Suppressor macrophage (primary cell): ENCODE measurements around the gene MEX3D.

Source experiments
- DNase-seq, 4 experiments: peaks; one replicate each; pipeline ENCODE4 v3.0.0-alpha.2; 2020 to 2022

The MEX3D gene

DNA sequence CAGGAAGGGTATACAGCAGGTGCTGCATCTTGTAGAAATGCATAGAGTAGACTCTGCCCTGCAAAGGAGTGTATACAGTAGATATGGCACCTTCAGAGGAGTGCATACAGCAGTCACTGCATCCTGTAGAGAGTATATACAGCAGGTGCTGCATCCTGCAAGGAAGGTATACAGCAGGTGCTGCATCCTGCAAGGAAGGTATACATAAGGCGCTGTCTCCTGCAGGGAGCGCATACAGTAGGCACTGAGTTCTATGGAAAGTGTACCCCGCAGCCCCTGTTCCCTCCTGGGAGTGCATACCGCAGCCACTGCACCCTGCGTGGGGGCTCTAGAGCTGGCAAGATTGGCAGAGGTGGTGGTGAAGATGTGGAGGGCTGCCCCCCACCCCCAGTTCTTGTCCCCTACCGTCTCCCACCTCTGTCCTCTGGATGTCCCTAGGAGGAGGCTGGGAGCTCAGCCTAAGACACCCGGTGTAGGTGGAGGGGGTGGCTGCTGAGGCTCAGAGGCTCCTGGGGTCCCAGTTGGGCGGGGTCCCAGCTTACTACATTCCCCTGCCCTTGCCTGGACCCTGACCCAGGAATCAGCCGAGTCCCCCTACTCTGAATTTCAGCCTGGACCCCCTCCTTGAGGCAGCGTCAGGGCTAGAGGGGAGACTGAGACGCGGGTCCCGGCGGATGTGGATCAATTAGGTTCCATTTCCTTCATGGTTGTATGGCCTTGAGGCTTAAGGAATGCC, 53.0 kb downstream of the MEX3D start:
- DNase-seq = no peak

DNA sequence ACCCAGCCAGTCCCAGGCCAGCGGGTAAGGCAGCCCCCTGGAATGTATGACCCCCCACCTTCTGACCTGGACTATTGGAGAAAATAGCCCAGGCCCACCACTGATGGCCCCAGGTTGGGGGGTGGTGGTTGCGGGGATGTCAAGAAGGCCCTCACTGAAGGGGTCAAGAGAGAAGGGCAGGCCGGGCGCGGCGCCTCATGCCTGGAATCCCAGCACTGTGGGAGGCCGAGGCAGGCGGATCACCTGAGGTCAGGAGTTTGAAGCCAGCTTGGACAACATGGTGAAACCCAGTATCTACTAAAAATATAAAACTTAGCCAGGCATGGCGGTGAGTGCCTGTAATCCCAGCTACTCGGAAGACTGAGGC, 53.8 kb downstream of the MEX3D start:
- no peak for DNase-seq

DNA sequence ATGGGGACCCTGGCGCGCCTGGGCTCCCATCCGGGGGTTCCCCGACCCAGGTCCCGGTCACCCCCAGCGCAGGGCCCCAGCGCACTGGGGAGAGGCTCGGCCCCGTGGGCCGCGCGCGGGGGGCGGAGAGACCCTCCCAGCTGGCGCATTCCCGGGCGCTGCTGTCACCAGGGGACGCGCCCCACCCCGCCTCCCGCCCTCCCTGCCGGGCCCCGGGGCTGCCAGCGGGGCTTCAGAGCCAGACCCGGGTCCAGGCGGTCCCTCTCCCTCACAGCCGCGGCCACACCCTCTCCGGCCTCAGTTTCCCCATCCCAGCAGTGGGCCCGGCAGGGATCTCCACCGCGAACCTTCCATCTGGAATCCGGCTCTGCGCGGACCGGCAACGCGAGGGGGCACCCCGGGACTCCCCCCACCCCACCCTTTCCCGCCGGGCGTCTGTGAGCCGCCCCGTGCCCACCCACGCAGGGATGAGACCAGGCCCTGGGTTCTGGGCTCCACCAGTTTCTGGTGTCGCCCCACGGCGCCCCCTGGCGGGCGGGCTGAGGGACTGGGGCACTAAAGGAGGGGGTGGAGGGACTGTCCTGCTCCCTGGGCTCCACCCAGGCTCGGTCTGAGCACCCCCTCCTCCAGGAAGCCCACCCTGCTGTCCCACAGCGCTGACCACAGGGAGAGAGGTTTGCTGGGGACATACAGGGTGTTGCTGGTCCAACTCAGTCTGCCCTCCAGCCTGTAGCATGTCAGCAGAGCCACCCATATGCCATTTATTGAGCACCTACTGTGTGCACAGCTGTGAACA, 54.4 kb downstream of the MEX3D start:
- DNase-seq = peak; percentile 73 to 91 (median 81)

DNA sequence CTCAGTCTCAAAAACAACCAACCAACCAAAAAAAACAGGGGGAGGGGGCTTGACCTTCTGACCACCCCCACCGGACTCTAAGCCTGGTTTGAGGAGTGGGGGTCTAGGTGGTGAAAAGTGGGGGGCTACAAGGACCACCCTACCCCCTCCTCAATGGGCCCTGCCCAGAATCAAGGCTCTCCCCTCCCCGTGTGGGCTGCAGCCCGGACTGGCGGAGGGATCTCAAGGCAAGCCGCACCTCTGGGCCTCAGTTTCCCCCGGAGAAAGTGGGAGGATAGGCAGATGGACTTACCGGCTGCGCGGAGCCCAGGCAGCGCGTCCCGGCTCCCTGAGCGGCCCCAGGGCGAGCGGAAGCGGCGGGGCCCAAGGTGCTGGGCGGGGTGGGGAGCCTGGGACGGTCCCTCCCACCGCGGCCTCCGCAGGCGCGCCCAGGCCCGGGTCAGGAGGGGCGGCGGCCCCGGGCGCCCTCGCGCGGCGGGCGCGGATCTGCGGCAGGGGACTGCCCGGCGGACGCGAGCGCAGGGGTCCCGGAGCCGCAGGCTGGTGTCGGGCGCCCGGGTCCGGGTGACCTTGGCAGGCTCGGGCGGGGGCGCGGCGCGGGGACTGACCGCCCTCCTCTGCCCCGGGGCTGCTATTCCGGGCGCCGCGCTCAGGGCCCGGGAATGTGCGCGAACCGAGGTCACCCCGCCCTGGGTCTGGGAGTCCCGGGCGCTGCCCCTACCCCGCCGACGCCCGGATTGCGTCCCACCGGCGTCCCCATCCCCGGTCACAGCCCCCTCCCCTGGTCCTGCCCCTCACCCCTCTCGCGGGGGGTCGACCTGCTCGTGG, 55.2 kb downstream of the MEX3D start, which contains the start of gene ADAMTSL5:
Gene ADAMTSL5, minus strand, starts transcription at position 349 of the 828 bp plus-strand sequence. CDS start 2,076 bp downstream, outside the sequence.
- peak; percentile 52 to 85 (median 65) for DNase-seq

DNA sequence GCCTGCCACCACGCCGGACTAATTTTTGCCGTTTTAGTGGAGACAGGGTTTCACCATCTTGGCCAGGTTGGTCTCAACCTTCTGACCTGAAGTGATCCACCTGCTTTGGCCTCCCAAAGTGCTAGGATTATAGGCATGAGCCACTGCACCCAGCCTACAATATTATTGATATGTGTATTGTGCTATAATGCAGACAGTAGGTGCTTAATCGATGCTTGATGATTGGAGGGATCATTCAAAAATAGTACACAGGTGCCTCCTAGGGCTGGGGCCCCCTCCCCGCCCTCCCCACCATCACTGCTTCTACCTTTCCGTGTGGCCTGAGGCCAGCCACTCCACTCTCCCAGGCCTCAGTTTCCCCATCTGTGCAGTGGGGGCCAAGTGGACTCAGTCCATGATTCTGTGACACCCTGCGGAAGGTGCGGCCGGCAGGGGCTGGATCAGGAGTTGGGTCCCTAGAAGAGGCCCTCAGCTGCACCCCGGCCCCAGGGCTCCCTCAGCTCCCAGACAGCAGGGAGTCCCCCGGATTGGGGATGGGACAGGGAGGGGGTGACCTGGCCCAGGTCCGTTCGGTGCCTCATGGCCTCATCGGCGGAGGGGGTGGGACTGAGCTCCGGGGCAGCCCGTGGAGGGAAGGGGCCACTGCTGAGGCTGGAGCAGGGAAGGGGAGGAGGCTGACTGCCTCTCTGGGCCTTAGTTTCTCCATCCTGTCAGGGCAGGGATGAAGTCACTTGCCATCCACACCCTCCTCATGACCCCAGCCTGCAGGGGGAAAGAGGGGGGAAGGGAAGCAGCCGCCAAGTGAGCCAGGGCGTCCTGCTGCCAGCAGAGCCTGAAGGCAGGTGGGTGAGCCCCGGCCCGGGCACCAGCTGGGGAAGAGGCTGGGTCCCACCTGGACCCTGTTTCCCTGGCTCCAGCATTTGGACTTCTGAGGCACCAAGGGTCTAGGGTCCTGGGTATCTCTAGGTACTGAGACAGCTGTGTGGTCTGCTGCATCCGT, 56.5 kb downstream of the MEX3D start:
- no peak for DNase-seq

DNA sequence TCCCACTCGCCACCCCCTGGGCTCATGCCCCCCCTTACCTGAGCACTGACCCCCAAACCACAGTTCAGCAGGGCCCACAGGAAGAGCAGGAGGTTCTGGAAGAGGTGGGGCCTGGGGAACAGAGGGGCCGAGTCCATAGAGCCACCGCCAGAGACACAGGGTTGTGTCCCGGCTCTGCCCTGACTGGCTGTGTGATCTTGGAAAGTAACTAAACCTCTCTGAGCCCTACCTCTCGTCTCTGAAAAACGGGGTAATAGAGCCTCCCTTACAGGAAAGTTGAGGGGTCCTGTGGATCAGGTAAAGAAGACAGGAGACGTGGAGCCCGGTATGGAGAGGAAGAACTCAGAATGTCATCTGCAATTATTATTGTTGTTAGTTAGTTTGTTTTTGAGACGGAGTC, 57.3 kb downstream of the MEX3D start:
- DNase-seq = no peak

DNA sequence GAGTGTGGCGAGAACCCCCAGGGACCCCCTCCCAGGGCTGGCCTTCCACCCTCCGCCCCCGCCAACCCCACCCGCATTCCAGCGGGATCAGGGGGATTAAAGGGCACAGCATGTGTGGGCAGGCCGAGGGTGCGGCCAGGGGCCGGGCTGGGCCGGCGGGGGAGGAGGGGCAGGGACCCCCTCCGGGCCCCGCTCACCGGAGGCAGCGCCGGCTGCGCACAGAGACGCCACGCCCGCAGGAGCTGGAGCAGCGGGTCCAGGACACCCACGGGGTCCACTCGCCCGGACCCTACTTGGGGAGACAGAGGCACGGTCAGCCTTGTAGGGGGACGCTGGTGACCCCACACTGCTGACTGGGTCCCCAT, 57.7 kb downstream of the MEX3D start:
- DNase-seq = no peak

DNA sequence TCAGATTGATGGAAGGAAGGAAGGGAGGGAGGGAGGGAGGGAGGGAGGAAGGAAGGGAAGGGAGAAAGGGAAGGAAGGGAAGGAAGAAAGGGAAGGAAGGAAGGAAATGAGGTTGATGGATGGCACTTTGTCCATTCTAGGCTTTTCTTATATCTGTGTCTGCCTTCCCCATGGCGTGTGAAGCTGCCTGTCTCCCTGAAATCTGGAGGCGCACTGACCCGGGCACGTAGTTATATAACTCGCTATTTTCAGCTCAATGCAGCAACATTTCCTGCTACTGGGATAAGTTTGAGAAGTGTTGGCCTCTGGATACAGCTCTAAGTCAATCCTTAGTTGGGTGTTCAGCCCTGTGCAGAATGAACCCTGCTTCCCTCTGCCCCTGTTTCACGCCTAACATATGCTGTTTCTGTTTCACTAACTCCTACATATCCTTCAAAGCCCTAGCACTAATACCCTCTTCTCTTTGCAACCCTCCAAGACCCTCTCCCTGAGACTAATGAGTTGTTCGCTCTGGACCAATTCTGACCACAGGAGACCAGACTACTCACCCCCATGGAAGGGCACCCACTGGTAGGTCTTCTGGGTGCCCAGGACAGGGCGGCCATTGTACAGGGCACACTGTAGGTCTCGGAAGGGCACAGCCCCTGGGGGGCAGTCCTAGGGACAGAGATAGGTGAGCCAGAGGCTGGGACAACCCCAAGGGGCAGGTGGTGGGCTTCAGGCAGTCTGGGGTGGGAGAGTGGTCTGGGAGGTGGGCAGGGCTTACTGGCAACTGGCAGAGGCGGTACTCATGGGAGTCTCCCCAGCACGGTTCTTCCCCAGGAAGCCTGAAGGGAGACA, 58.3 kb downstream of the MEX3D start:
- DNase-seq = no peak

DNA sequence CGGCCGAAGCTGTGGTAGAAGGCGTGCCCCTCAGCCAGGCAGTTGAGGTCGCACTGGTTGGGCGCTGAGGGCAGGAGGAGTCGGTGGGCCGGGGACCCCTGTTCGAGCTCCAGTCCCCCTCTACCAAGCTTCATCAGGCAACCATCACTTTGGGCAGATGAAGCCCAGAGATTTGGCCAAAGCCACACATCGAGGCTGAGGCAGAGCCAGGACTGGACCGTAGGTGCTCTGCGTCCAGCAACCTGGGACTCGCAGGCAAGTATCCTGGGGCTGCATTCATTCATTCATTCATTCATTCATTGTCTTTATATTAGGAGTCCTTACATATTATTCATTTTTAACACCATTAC, 59.6 kb downstream of the MEX3D start:
- DNase-seq = no peak

DNA sequence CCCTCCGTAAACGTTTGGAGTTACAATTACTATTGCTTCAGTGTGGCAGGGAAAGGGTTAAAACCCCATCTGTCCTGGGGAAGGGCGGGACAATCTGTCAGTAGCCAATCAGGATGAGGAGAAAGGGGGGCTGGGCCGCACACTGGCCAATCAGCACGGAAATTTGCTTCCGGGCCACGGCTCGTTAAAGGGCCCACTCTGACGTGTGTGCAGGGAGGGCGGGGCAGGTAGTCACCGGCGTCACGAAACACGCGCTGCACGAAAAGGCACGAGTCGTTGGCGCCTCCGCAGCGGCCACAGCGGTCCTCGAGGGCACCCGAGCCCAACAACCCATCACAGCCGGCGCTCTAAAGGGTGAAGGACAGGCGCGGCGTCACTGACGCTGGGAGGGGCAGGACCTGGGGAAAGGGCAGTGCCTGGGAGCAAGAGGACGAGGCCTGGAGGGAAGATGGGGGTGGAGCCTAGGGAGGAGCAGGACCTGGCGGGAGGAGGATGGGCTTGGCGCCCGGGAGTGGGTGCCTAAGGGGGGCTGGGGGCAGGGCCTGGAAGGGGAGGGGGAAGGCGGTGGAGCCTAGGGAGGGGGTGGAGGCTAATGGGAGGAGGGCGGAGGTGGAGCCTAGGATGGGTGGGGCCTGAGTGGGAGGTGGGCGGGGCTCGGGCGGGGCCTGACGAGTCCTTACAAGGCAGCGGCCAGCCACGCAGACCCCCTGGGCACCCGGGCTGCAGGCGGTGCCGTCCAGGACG, 60.2 kb downstream of the MEX3D start:
- DNase-seq = peak; percentile 91 to 93 (median 91)

DNA sequence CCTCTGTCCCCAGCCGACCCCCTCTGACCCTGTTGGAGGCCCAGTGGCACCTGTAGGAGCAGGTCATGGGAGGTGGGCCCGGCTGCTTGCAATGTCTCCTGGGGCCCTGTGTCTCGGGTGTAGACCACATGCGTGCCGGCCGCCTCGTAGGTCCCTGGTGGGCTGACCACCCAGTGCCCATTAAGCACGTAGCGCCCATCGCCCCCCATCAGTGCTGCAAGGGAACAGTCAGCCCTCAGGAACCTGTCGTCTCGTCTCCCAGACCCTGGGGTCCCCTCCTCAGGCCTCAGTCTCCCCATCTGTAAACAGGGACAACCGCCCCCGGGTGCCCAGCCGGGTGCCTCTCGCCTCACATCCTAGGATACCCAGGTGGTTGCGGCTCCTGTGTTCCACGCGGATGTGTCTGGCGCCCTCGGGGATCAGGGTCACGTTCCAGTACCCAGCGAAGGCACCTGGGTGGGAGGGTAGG, 60.9 kb downstream of the MEX3D start:
- no peak for DNase-seq

DNA sequence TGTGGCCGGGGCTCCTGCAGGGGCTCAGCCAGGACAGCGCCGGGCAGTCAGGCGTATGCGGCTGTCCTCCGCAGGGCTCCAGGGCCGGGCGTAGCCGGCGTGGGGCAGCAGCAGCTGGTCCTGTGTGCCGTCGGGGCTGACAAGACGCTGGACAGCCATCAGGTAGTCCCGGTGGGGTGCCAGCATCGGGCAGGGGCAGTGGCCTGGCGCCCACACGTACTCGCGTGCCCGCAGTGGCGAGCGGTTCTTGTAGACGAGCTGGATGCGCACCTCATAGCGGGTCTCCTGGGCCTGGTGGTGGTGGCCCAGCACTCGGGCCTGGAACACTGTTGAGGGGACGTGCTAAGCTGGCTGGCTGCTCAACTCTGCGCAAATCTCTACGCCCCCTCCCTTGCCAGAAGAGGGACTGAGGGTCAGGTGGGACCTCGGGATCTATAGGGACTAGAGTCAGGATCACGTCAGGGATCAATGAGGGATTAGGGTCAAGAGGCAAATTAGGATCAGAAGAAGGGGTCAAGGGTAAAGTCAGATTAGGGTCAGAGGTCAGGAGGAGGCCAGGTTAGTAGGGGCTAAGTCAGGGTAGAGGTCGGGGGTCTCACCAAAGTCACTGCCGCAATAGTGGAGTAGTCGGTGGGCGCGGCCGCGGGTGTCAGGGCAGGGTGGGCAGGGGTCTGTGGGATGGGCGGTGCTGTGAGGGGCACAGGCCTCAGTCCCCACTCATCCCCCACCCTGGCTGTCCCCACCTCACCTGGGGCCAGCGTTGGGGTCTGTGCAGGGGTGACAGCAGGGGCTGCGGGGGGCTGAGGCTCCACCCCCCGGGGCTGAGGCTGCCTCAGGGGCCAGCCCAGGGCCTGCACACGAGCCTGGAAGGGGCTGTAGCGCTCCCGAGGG, 61.9 kb downstream of the MEX3D start:
- no peak for DNase-seq

DNA sequence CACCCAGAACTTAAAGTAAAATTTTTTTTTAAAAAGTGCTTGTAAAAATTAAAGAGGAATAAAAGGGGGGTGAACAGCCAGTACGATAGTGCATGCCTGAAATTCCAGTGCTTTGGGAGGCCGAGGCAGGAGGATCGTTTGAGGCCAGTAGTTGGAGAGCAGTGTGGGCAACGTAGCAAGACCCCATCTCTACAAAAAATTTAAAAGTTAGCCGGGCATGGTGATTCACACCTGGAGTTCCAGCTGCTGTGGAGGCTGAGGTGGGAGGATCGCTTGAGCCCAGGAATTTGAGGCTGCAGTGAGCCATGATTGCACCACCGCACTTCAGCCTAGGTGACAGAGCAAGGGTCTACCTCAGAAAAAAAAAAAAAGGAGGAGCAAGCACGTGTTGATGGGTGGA, 63.1 kb downstream of the MEX3D start:
- DNase-seq = no peak
